Hematopoietic multipotent progenitor cell treated with erythropoietin and hydrocortisone succinate and interleukin-3 and kit ligand, for 8 days (in vitro differentiated cells): Measurements from ENCODE around the gene PTPRF.
A peak's percentile ranks its signal among the peaks of the same experiment; 100 is the strongest.
"Not testable (repeated sequence)": the region's sequence is repeated elsewhere in the genome, so short reads cannot be mapped to it uniquely, and the experiment has no call there.

Source experiments
- DNase-seq: peaks from one replicate; pipeline ENCODE4 v3.0.0-alpha.2; 2015

The PTPRF gene

DNA sequence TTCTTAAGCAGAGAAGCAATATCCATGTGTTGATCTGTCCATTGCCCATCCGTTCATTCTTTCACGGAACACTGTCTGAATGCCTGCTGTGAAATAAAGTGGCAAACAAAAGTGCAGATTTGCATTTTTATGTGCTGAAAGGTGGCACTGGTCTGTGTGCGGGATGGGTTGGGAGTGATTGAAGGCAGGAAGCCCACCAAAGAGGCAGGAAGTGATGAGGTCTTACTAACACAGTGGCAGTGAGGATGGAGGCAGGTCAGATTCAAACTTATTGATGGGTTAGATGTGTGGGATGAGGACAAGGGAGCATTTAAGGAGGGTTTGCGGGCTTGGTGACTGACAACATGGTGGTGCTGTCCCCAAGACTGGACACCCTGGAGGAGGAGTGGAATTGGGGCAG lies 8.3 kb downstream of the PTPRF start:
- DNase-seq, result no peak

- DNase-seq, result no peak
These were observed 9.2 kb downstream of the PTPRF start for GRCh38 chr1:43539726-43540434.

GRCh38 chr1:43540653-43541071 lies 10.0 kb downstream of the PTPRF start:
- DNase-seq, result no peak

DNA sequence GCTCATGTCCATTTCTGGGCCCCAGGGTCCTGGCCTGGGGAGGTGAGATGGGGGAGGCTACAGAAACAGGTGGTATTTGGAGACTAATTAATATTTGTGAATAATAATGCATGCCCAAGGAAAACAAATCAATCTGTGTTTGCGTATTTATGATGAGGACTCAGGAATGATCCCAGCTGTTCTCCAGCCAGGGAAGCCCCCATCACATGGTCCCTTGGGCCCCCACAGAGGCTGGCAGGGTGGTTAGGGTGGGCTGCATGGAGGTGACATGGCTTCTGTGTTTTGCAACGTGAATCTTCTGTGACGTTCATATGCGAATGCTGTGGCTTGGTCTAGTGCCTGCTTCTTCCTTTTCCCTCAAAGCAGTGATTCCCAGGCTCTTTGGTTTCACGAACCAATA lies 10.5 kb downstream of the PTPRF start:
- no peak for DNase-seq

DNA sequence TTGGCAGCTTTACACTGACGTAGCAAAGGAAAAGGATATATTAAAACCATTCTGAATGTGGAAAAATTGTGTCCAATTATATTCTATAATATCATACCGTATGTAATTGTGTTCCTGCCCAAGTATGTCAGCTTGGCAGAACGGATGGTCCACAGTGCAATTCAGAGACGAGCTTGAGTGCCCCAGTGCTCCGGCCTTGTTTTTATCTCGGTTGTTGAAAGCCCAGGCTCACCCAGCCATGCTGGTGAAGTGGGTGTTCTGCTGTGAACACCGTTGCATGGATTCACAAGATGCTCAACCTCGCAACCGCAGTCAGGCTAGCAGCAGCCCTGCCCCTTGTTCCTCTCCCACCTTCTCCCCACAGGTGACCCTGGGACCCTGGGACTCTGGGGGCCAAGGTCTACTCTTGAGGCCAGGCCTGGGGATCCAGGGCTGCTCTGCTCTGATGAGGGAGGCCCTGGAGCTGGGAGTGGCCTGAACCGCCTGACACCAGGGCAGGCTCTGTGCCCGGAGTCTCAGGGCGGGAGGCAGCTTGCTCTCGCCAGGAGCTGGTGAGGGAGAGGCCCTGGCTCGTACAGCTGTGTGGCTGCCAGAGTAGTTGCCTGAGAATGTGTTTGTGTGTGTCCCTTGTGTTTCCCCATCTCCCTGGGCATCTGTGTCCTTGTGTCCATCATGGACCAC lies 11.2 kb downstream of the PTPRF start:
- peak; percentile 39 for DNase-seq

DNA sequence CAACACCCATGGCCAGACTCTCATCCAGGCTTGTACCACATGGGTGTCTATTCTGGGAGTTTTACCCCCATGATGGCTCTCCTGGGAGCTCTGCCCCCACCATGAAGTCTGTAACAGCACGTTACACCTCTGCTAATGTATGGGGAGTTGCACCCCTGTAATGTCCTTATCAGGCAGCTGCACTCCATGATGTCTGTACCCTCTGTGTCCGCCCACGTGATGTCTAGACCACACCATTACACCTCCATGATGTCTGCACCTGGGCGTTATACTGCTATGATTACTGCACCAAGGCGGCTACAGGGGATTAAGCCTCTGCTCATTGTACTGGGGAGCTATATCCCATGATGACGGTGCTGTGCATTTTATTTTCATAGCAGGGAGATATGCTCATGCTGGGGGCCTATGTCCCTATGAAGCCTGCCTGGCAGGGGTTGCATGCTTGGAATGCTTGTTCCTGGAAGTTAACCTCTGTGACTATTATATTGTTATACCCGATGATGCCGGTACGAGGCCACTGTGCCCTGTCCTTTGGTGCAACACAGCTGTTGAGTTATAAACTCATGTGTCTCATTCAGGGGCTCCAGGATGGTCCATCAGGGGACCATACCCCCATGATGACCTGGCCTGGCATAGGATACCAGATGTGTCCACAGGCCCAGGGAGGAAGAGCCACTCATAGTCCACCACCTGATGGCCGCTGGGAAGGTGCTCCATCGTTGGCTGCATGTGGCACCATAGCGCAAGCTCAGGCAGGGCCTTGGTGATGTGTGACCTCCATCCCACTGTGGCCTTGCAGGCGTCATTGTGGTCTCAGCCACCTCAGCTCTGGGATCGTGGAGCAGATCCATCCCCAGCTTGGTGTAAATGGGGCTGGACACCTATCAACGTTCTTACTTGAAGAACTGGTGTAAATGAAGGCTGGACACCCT lies 12.1 kb downstream of the PTPRF start:
- peak; percentile 38 for DNase-seq

DNA sequence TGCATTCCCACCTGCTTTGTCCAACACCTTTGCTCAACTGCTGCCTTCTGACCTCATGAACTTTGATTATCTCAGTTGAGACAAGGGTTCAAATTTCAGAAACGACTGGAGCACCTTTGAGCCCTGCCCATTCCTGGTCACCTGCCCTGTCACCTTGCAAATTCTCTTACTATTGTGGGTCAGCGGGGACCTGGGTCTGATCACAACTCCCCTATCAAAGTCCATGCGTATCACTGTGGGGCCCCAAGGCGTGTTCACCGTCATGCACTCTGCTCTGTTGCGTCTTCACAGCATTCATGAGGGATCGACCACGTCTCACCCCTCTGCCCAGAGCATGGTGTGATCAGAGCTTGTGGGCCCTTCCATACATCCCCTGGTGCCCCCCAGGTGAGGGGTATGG lies 12.9 kb downstream of the PTPRF start:
- no peak for DNase-seq

GRCh38 chr1:43545339-43545694 lies 14.6 kb downstream of the PTPRF start:
- DNase-seq, result no peak

GRCh38 chr1:43545695-43546387 lies 15.2 kb downstream of the PTPRF start:
- DNase-seq, result peak; percentile 39

GRCh38 chr1:43546388-43547100 lies 15.9 kb downstream of the PTPRF start:
- no peak for DNase-seq

GRCh38 chr1:43547538-43548072 lies 16.9 kb downstream of the PTPRF start:
- no peak for DNase-seq

DNA sequence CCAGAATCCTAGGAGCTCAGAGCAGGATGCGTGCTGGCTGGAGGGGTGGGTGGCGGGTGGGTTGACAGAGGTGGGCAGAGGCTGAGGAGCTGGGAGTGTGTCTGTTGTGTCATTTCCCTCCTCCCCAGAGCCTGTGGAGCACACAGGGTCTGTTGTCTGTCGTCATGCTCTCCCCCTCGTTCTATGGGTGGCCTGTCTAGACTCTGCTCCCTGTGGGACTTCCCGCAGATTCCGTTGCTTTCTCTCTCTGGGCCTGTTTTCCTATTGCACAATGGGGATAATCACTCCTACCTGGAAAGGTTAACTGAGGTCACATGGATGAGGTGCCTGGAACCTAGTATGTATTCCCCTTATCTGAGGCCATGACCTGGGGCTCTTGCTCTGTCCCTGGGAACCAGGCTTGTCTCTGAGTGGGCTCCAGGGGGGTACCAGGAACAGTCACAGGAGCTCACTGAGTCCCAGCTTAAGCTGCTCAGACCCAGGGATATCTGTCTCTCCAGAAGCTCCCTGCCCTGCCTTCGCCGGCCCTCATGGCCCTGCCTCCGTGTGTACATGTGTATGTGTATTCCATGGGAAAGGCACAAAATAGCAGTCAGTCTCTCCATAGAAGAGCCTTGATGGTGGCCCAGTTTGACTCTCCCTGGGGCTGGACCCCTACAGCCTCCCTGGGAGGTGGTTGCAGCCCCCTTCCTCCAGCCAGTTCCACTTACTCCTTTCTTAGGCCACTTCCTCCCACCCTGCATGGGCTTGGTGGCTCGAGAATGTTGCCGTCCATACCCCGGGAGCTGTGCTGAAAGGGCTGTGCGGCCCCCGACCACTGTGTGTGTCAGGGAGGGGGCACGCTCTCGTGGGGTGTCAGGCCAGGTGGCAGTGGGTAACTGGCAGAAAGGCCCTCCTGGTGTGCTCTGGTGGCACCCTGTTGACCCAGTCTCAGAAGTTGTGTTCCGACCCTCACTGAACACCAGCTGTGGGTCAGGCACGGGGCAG lies 17.9 kb downstream of the PTPRF start:
- no peak for DNase-seq

DNA sequence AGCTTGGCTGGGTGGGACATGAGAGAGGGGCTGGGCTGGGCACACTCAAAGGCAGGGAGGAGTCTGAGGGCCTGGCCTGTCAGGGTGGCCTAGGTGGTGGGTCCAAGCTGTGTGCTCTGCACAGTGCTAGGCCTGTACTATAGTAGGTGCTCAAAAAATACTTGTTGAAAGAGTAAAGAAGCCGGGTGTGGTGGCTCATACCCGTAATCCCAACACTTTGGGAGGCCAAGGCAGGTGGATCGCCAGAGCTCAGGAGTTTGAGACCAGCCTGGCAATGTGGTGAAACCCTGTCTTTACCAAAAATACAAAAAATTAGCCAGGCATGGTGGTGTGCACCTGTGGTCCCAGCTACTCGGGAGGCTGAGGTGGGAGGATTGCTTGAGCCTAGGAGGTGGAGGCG lies 18.7 kb downstream of the PTPRF start:
- not testable (repeated sequence) for DNase-seq

- DNase-seq, result peak; percentile 21
These were observed 19.4 kb downstream of the PTPRF start for GRCh38 chr1:43549921-43550597.

DNA sequence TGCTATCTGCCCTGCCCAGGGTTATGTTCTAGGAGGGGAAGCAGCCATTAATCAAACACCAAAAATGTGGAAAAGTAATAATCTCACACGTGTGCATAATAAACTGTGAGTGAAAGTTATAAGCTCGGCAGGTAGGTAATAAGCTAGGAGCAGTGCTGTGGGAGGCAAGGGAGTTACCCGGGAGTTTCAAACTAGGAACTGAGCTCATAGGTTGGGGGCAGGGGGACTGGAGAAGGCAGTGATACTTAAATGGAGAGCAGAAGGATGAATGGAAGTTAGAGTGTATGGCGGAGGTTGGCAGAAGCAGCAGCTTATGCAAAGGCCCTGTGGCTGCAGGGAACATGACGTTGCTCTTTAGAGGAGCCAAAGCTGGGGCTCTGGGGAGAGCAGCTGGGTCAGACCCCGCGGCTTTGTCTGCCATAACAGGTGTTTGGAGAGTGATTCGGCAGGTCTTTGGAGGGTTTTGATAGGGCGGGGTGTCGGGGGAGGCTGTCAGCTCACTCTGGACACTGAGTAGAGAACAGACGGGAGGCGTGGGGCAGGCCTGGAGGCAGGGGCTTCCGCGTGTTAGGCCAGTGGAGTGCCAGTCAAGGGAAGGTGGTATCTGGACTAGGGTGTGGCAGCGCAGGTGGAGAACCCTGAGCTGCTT lies 20.0 kb downstream of the PTPRF start:
- DNase-seq, result no peak

DNA sequence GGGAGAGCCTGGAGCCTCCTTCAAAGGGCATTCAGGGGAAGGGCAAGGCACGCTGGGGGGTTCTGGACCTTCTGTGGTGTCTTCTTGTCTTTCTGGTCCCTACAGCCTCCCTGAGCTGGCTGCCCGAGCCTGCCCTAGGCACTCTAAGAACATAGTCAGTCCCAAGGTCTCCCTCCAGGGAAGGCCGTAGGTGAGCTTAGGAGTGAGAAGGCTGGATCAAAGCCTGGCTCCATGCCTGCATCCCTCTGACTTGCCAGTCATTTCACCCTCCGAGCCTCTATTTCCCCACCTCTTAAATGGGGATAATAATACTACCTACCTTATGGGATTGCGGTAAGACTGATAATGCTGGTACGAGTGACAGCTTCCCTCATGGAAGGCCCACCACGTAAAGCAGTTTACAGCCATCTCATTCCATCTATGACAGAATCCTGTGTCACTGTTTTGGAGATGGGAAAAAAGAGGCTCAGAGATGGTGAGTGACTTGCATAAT lies 20.8 kb downstream of the PTPRF start:
- no peak for DNase-seq

- DNase-seq, result no peak
These were observed 21.5 kb downstream of the PTPRF start for GRCh38 chr1:43552059-43552742.

- no peak for DNase-seq
These were observed 22.1 kb downstream of the PTPRF start for GRCh38 chr1:43552813-43553212.
